SKM-1 (cell line): ENCODE data around the gene PHF13.
"Not testable (repeated sequence)": the region's sequence is repeated elsewhere in the genome, so short reads cannot be mapped to it uniquely, and the experiment has no call there.

Experiments
- DNase-seq: peaks from one replicate; lab custom pipeline; 2025; ENCODE audit not compliant: unreplicated experiment; lab: John Stamatoyannopoulos, UW

PHF13 gene

GRCh38 chr1:6586404-6586816 lies 27.1 kb upstream of the PHF13 start:
- DNase-seq, result no peak

GRCh38 chr1:6587261-6588005 lies 26.1 kb upstream of the PHF13 start:
- no peak for DNase-seq

GRCh38 chr1:6588128-6588892 lies 25.2 kb upstream of the PHF13 start:
- no peak for DNase-seq

GRCh38 chr1:6588893-6589520 lies 24.5 kb upstream of the PHF13 start:
- DNase-seq, result no peak

GRCh38 chr1:6590046-6590445 lies 23.5 kb upstream of the PHF13 start:
- no peak for DNase-seq

GRCh38 chr1:6591222-6591621 lies 22.3 kb upstream of the PHF13 start:
- DNase-seq, result no peak

- DNase-seq, result no peak
Measured at GRCh38 chr1:6591644-6592043, 21.9 kb upstream of the PHF13 start.

- DNase-seq, result no peak
Measured at GRCh38 chr1:6592441-6592840, 21.1 kb upstream of the PHF13 start.

- no peak for DNase-seq
Measured at GRCh38 chr1:6592865-6593593, 20.5 kb upstream of the PHF13 start.

GRCh38 chr1:6593810-6594209 lies 19.7 kb upstream of the PHF13 start:
- no peak for DNase-seq

GRCh38 chr1:6594977-6595740 lies 18.4 kb upstream of the PHF13 start:
- no peak for DNase-seq

GRCh38 chr1:6596351-6596750 lies 17.2 kb upstream of the PHF13 start:
- DNase-seq, result no peak

GRCh38 chr1:6596886-6597776 lies 16.4 kb upstream of the PHF13 start:
- DNase-seq, result no peak

GRCh38 chr1:6597777-6598131 lies 15.8 kb upstream of the PHF13 start:
- no peak for DNase-seq

GRCh38 chr1:6599141-6599975 lies 14.2 kb upstream of the PHF13 start:
- peak; percentile 82 for DNase-seq

- not testable (repeated sequence) for DNase-seq
Measured at GRCh38 chr1:6599991-6600390, 13.5 kb upstream of the PHF13 start.

- DNase-seq, result no peak
Measured at GRCh38 chr1:6600410-6601048, 13.0 kb upstream of the PHF13 start.
